Caco-2 (cell line): ENCODE results near the gene FAT1. TPM values are rescaled to one million over a fixed set of nuclear protein-coding genes. Genes with fewer than 3 reads are reported as not detected.

Source experiments
- BruUV-seq: library from RNA; stranded (reverse); fragments of 400-500 nt; replicated peaks from 2 replicates; lab custom pipeline; 2021; lab: Mats Ljungman, UMichigan
- CTCF ChIA-PET: fragments of 300-600 bp; sonication (Branson Sonifier 250); formaldehyde crosslinking; loops from one replicate; lab custom pipeline; 2022; ENCODE audit warnings: antibody characterized with exemption; lab: Charles Lee
- POLR2A ChIA-PET: fragments of 300-600 bp; sonication (Branson Sonifier 250); formaldehyde crosslinking; loops from one replicate; lab custom pipeline; 2022; ENCODE audit warnings: antibody characterized with exemption; lab: Charles Lee
- DNase-seq, 2 experiments: peaks; one replicate each; pipeline versions ENCODE4 v3.0.0 to v3.0.0-alpha.2; 2020 to 2022
- H3K27me3 ChIP-seq: replicated peaks from 2 replicates; pipeline ENCODE4 v1.6.0; 2011; ENCODE audit warnings: low read length; ENCODE audit not compliant: control insufficient read depth, insufficient read depth
- H3K36me3 ChIP-seq: 2 replicates; pipeline ENCODE4 v1.5.1; 2011; ENCODE audit warnings: low read length; ENCODE audit not compliant: control insufficient read depth, insufficient read depth
- H3K4me1 ChIP-seq: fragments of 250-450 bp; sonication (Bioruptor Pico); 2 replicates; pipeline ENCODE4 v1.5.1; 2020; ENCODE audit warnings: mild to moderate bottlenecking
- H3K4me3 ChIP-seq: 2 replicates; pipeline ENCODE4 v1.5.1; 2011; ENCODE audit warnings: low read depth, mild to moderate bottlenecking, control low read depth, low read length
- H3K9me3 ChIP-seq: fragments of 250-450 bp; sonication (Bioruptor Pico); 2 replicates; pipeline ENCODE4 v1.5.1; 2020; ENCODE audit warnings: mild to moderate bottlenecking, moderate library complexity
- H3K27ac Mint-ChIP-seq: one replicate; pipeline ENCODE4 v1.8.0; 2022; ENCODE audit warnings: mixed read lengths; ENCODE audit not compliant: unreplicated experiment
- H3K27me3 Mint-ChIP-seq: one replicate; pipeline ENCODE4 v1.8.0; 2022; ENCODE audit warnings: mixed read lengths; ENCODE audit not compliant: insufficient read depth, unreplicated experiment
- H3K36me3 Mint-ChIP-seq: one replicate; pipeline ENCODE4 v1.8.0; 2022; ENCODE audit warnings: mild to moderate bottlenecking, mixed read lengths; ENCODE audit not compliant: insufficient read depth, unreplicated experiment
- H3K4me1 Mint-ChIP-seq: one replicate; pipeline ENCODE4 v1.8.0; 2022; ENCODE audit warnings: low read depth, mixed read lengths; ENCODE audit not compliant: unreplicated experiment
- H3K4me3 Mint-ChIP-seq: one replicate; pipeline ENCODE4 v1.8.0; 2022; ENCODE audit warnings: mild to moderate bottlenecking, moderate library complexity, mixed read lengths; ENCODE audit not compliant: unreplicated experiment
- H3K9me3 Mint-ChIP-seq: one replicate; pipeline ENCODE4 v1.8.0; 2022; ENCODE audit warnings: mixed read lengths; ENCODE audit not compliant: unreplicated experiment
- intact Hi-C: fragments of 100-400 bp; cut with micrococcal nuclease; formaldehyde crosslinking; loops from one replicate; pipeline ENCODE4 v1.10.0; 2022; ENCODE audit not compliant: unreplicated experiment
- total RNA-seq: library from RNA; stranded (reverse); gene quantifications from 2 replicates; pipeline ENCODE4 v1.2.3, GENCODE V29; 2022
- TF ChIP-seq, protein P1 (sequence below), 2 experiments: fragments of 200-600 bp in 1 of 2; IDR thresholded peaks; 1 replicate in 1 of 2; 2 replicates in 1 of 2; pipeline versions ENCODE4 v1.5.1 to v1.8.0; 2011 to 2022; ENCODE audit warnings: antibody characterized with exemption in 1 of 2, control low read depth in 1 of 2, inconsistent platforms in 1 of 2, low read depth in 1 of 2, low read length in 1 of 2, mild to moderate bottlenecking in 1 of 2, moderate library complexity in 1 of 2; ENCODE audit not compliant: insufficient read depth in 1 of 2, severe bottlenecking in 1 of 2, unreplicated experiment in 1 of 2

Gene FAT1
- total RNA-seq, 1 experiment from 2014 or later: 135 TPM

DNA sequence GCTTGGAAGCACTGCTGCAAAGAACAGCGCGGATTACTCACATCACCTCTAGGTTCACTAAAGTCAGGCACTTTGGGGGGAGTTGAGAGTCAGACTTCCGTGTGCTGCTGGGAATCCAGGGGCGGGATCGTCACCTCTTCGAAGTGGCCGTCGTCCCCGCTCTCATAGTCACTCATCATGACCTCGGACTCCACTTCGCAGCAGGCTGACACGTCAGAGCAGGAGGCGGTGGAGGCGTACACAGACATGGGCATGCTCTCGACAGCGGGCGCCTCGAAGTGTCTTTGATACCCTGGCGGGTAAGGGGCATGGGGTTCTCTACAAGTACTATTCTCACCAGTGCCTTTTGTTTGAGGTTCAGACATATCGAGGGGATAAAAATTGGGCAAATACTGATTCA lies 135.2 kb downstream of the FAT1 start:
- TSS peak; percentile 32 for BruUV-seq
- H3K9me3 Mint-ChIP-seq: no peaks in the 10 kb centered on the region
- Histone ChIP-seq H3K36me3 (peaks cover 1% of the 10 kb centered on the region; the same call in 1 of the 2 replicates), H3K4me3 (no peak overlapping the region), H3K27me3 (no peaks in the 10 kb centered on the region), H3K4me1 (no peaks in the 10 kb centered on the region), H3K9me3 (no peaks in the 10 kb centered on the region)
- DNase-seq: no peak
- ChIA-PET POLR2A (no interaction called here), CTCF (no interaction called here)
- H3K27ac Mint-ChIP-seq: no peak overlapping the region
- intact Hi-C loops: no loop called here
- peaks cover 60% of the 10 kb centered on the region for H3K36me3 Mint-ChIP-seq
- H3K27me3 Mint-ChIP-seq: no peaks in the 10 kb centered on the region
- TF ChIP-seq, protein P1, sequence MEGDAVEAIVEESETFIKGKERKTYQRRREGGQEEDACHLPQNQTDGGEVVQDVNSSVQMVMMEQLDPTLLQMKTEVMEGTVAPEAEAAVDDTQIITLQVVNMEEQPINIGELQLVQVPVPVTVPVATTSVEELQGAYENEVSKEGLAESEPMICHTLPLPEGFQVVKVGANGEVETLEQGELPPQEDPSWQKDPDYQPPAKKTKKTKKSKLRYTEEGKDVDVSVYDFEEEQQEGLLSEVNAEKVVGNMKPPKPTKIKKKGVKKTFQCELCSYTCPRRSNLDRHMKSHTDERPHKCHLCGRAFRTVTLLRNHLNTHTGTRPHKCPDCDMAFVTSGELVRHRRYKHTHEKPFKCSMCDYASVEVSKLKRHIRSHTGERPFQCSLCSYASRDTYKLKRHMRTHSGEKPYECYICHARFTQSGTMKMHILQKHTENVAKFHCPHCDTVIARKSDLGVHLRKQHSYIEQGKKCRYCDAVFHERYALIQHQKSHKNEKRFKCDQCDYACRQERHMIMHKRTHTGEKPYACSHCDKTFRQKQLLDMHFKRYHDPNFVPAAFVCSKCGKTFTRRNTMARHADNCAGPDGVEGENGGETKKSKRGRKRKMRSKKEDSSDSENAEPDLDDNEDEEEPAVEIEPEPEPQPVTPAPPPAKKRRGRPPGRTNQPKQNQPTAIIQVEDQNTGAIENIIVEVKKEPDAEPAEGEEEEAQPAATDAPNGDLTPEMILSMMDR (IDR thresholded peaks at IDR 0.05; ENCODE audit: insufficient read depth in 1 of 2, low read depth in 1 of 2, low read length in 1 of 2, severe bottlenecking in 1 of 2, unreplicated experiment in 1 of 2): no peak
- H3K4me1 Mint-ChIP-seq: no peaks in the 10 kb centered on the region
- no peak overlapping the region for H3K4me3 Mint-ChIP-seq

DNA sequence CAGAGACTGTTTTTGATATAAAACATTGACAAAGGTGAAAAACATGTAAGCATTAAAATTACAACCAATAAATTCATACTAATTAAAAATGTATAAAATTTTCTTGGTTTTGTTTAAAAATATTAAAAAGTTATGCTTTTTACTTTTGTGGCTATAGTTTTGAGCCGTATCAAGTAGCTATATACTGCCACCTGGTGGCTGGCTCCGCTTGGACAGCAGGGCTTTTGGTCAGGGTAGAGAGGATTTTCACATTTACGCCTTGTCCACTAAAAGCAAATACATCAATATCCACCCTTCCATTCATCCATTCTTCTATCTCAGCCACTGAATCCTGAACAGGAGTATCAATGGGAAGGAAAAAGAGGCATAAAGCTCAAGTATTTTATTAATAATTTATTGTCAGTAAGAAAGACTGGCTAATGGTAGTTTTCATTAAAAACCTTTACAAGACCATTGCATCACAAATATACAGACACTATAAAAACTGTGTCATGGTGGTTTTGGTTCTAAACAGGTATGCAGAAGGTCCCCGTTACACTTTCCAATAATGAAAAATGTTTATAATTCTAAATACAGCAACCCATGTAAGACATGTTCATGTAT lies 136.1 kb downstream of the FAT1 start:
- H3K27ac Mint-ChIP-seq: no peak overlapping the region
- no peak overlapping the region for H3K4me3 Mint-ChIP-seq
- H3K27me3 Mint-ChIP-seq: no peaks in the 10 kb centered on the region
- DNase-seq: peak; percentile 49 to 69
- BruUV-seq: no TSS peak
- H3K9me3 Mint-ChIP-seq: no peaks in the 10 kb centered on the region
- Histone ChIP-seq H3K36me3 (peaks cover 1% of the 10 kb centered on the region; the same call in 1 of the 2 replicates), H3K4me1 (no peaks in the 10 kb centered on the region), H3K27me3 (no peaks in the 10 kb centered on the region), H3K9me3 (no peaks in the 10 kb centered on the region), H3K4me3 (no peak overlapping the region)
- ChIA-PET CTCF (interaction anchor here (0.5 to 1.5 kb wide), 5 partner anchors 13 to 311 kb away, joined by 3 to 5 read pairs (median 3); no protein-coding TSS in a partner anchor), POLR2A (no interaction called here)
- H3K36me3 Mint-ChIP-seq: peaks cover 57% of the 10 kb centered on the region
- intact Hi-C loops: loop anchor here (1.0 kb wide), 2 partner anchors 114 to 290 kb away; no protein-coding TSS in a partner anchor
- no peaks in the 10 kb centered on the region for H3K4me1 Mint-ChIP-seq
- TF ChIP-seq, protein P1 (IDR thresholded peaks at IDR 0.05; ENCODE audit: insufficient read depth in 1 of 2, low read depth in 1 of 2, low read length in 1 of 2, severe bottlenecking in 1 of 2, unreplicated experiment in 1 of 2): peak; percentile 73 to 74

- peaks cover 1% of the 10 kb centered on the region; the same call in 1 of the 2 replicates for H3K36me3 ChIP-seq
- Mint-ChIP-seq H3K9me3 (no peaks in the 10 kb centered on the region), H3K4me1 (no peaks in the 10 kb centered on the region), H3K36me3 (peaks cover 55% of the 10 kb centered on the region), H3K4me3 (no peak overlapping the region), H3K27me3 (no peaks in the 10 kb centered on the region), H3K27ac (no peak overlapping the region)
- DNase-seq: no peak
- TF ChIP-seq, protein P1 (IDR thresholded peaks at IDR 0.05; ENCODE audit: insufficient read depth in 1 of 2, low read depth in 1 of 2, low read length in 1 of 2, severe bottlenecking in 1 of 2, unreplicated experiment in 1 of 2): no peak
- no peaks in the 10 kb centered on the region for H3K27me3 ChIP-seq
- intact Hi-C loops: no loop called here
- ChIA-PET POLR2A (no interaction called here), CTCF (interaction anchor here (1.5 kb wide), 1 partner anchor 115 kb away, joined by 3 read pairs; no protein-coding TSS in a partner anchor)
- H3K4me3 ChIP-seq: no peak overlapping the region
- no peaks in the 10 kb centered on the region for H3K4me1 ChIP-seq
- H3K9me3 ChIP-seq: no peaks in the 10 kb centered on the region
- BruUV-seq: no TSS peak
Observed at GRCh38 chr4:186586205-186586604, 137.5 kb downstream of the FAT1 start.
